GM18867 (cell line): Measurements from ENCODE around the gene ADCY2.

Experiments
- ATAC-seq: cut with Tn5 transposase; IDR thresholded peaks from one replicate; pipeline ENCODE4 v1.9.1; 2021; ENCODE audit warnings: mild to moderate bottlenecking, moderate library complexity; ENCODE audit not compliant: unreplicated experiment

Gene ADCY2

DNA sequence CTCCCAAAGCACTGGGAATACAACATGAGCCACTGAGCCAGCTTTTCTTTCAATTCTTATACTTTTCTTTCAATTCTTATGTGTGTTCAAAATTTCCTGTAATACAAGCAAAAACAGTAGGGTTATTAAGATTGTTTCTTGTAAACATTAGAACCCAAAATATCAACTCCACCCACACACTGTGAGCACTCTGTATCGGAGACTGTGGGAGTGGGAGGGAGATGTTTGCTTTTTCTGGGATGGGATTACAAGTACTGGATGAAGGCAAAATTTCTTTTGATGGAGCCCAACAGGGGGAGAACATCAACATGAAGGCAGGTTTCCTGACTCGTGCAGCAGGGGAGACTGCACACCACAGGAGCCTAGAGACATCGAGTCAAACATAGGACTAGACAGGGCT lies 459.7 kb downstream of the ADCY2 start:
- ATAC-seq, result no peak

- ATAC-seq, result no peak
Observed at GRCh38 chr5:7856855-7857254, 460.9 kb downstream of the ADCY2 start.

GRCh38 chr5:7857361-7857760 lies 461.4 kb downstream of the ADCY2 start:
- ATAC-seq, result no peak

DNA sequence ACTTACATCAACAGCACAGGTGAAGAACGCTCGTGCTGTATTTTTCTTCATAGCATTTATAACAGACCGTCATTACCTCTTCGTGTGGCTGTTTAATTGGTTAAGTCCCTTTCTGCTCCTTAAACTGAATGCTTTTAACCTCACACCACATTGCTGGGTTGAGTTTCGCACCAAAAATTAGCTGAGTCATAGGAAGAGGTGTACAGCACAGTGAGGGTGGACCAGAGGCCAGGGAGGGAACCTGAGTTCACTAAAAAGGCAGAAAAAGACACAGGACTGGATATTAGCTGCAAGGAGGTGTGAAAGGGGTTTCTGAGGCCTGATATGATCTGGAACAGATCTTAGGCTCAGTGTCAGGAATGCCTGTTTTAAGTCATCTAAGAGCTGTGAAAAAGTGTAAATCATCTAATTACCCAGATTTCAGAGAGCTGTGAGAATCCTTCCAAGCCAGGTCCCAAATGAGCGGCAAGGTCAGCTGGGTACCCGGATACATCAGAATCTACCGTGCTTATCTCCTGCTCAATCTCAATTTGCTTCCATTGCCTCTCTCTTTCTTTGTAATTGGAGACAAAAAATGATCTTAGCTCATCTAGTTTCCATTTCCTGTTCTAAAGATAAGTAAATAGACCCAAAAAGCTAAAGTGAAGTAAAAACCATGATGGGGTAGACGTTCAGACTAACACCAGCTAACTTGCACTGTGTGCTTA lies 462.1 kb downstream of the ADCY2 start:
- ATAC-seq, result no peak

- no peak for ATAC-seq
Observed at GRCh38 chr5:7866196-7866595, 470.3 kb downstream of the ADCY2 start.

DNA sequence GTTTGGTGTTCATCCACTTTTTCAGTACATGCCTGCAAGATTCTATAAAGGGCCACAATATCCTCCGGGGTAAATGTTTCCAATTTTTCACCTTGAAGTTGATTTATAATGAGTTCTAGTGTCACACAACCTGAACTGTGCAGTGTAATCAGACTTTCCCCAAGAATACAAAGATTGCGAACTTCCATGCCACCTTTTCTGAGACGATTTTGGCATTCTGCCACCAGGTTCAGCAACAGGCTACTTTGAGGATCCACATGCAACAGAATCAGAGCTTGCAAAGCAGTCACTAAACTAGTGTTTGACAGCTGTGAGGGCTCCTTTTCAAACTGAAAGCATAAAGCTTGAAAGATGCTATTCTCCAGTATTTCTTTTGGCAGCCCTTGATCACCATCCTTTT lies 471.3 kb downstream of the ADCY2 start:
- no peak for ATAC-seq

- no peak for ATAC-seq
Observed at GRCh38 chr5:7868427-7868772, 472.5 kb downstream of the ADCY2 start.

GRCh38 chr5:7868773-7869473 lies 473.0 kb downstream of the ADCY2 start, which contains the start of the genes FASTKD3 and MTRR:
Gene FASTKD3 (minus strand): TSS chr5:7869031. CDS start chr5:7868083, 948 bp downstream.
Gene MTRR (plus strand): TSS chr5:7869148. CDS start chr5:7870795, 1,647 bp downstream.
- ATAC-seq, result peak; percentile 94

GRCh38 chr5:7869474-7870136 lies 473.7 kb downstream of the ADCY2 start:
- peak; percentile 28 for ATAC-seq

GRCh38 chr5:7871653-7872052 lies 475.7 kb downstream of the ADCY2 start:
- ATAC-seq, result peak; percentile 23

DNA sequence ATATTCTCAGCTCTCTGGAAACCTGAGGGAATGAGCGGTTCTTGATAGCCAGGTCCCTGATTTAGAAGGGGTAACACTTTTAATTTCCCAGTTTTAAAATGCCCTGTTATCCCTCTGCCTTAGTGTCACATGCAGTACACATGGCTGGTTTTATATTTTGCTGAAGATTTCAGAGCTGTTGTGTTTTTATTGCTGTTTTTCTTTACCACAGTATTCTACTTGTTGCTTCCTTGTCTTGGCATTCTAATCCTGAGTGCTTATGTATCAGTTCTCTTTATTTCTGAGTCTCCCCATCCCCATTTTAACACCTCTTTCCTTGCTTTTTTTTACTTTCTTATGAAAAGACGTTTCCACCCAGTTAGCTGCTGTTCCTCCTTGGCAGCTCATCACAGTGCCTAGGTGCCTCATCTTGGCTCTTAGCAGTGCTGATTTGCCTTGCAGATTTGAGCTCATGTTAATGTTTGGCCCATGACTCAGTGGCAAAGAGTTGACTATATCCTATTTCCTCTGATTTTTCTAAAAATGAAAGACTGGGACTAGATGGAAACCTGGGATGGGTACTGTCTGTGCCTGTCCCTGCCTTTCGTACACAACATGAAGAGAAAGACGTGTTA lies 476.7 kb downstream of the ADCY2 start:
- ATAC-seq, result no peak

DNA sequence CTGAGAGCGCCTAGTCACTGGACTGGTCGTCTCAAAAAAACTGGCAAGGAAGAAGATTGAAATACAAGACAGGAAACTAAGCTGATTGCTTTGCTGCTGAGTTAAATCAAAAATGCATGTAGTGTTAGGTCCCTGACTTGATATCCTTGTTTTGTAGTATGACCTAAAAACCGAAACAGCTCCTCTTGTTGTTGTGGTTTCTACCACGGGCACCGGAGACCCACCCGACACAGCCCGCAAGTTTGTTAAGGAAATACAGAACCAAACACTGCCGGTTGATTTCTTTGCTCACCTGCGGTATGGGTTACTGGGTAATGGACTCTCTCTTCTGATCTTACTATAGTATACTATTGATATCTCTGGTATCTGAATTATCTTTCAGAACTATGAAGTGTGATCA lies 477.3 kb downstream of the ADCY2 start:
- peak; percentile 19 for ATAC-seq

GRCh38 chr5:7874639-7875038 lies 478.7 kb downstream of the ADCY2 start:
- ATAC-seq, result no peak

DNA sequence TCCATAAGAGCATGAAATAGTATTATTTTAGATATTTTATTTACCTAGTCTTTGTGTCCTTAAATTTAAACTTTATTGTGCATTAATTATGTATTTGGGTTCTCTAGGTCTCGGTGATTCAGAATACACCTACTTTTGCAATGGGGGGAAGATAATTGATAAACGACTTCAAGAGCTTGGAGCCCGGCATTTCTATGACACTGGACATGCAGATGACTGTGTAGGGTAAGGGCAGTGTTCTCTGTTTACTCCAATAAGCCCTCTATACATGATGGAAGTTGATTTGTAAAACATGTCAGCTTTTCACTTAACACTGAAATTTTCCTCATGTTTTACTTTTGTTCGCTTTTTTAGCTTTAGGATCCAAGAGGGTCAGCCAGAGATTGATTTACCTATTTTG lies 479.2 kb downstream of the ADCY2 start:
- ATAC-seq, result no peak

GRCh38 chr5:7876867-7877266 lies 480.9 kb downstream of the ADCY2 start:
- peak; percentile 61 for ATAC-seq

- no peak for ATAC-seq
Observed at GRCh38 chr5:7877851-7878250, 481.9 kb downstream of the ADCY2 start.

GRCh38 chr5:7878381-7878873 lies 482.5 kb downstream of the ADCY2 start:
- ATAC-seq, result peak; percentile 94
